Measurements from ENCODE around the gene ASB2.

ASB2 gene

DNA sequence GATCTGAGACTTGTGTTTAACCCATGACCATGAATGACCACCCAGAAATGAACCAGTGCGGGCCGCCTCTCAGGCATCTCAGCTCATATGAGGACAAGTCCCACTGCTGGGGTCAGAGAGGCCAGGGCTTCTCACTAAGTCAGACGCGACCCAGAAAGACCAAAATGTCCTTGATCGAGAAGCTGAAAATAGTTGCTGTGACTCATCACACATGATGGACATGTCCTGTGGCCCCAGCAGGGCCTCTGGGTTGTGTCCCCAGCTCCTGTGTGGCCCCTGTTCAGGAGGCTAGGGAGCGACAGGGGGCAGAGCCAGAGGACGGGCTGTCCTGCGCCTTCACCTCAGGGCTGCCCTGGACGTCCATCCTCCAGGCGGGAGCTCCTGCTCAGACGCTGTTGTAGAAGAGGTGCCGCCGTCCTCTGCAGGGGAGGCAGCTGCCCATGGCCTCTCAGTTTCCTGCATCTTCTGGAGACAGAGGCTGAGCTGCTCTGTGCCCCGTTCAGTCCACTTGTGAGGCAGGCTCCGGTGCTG lies 78.2 kb downstream of the ASB2 start:
- no peak for DNase-seq

DNA sequence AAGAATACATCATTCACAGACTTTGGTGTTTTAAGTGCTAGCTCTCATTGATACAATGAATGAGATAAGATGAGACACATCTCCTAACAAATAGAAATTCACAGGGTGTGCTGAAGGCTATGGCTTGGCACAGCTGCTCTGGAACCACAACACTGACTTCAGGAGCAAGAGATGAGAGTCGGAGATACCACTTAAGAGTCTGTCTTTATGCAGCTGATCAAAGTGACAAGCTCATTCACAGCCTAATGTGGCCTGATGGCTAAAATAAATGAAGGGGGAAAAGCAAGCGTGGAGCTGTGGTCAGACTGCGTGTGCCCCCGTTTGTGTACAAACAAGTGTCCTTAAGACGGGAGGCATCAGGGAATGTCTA lies 78.9 kb downstream of the ASB2 start:
- DNase-seq = no peak

DNA sequence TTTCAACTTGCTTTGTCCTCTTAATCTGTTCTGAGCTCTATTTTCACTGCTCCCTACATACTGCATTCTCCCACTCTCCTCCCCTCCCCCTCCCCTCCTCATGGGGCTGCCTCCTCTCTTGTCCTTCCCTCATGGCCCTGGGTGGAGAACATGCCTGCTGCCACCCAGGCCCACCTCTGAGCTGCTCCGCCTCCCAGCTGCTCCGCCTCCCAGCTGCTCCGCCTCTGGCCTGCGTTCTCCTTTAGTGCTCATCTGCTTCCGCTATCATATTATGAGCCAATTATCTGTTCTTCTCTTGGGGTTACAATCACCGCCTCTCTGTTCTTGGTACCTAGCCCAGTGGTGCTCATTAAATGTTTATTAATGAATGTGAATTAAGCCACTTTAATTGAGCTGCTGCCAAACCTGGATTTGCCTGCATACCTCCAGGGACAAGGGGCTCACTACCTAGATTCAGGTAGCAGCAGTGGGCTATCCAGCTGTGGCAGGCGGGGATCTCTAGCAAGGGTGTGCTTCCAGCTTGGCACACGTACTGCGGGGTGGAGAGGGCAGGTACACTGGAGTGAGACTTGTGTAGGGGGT lies 81.3 kb downstream of the ASB2 start:
- no peak for DNase-seq

DNA sequence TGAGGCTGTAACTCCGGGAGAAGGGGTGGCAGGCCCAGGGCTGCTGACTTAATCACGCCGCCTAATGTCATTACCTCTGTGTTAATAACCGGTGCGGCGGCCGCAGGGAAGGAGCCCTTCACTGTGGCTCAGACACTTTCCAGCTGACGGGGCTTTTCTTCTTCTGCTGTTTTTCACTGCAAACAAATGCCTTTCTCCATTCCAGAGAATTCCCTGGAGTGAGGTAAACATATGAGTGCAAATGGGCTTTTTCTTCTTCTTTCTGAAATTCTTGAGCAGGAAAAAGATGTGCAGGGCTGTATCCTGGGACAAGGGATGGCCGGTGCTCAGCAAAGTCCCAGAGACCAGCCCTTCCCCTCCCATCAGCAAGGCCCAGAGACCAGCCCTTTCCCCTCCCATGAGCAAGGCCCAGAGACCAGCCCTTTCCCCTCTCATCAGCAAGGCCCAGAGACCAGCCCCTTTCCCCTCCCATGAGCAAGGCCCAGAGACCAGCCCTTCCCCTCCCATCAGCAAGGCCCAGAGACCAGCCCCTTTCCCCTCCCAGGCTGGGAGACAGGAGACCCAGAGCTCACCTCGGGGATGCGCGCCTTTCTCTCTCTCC lies 82.6 kb downstream of the ASB2 start:
- no peak for DNase-seq

DNA sequence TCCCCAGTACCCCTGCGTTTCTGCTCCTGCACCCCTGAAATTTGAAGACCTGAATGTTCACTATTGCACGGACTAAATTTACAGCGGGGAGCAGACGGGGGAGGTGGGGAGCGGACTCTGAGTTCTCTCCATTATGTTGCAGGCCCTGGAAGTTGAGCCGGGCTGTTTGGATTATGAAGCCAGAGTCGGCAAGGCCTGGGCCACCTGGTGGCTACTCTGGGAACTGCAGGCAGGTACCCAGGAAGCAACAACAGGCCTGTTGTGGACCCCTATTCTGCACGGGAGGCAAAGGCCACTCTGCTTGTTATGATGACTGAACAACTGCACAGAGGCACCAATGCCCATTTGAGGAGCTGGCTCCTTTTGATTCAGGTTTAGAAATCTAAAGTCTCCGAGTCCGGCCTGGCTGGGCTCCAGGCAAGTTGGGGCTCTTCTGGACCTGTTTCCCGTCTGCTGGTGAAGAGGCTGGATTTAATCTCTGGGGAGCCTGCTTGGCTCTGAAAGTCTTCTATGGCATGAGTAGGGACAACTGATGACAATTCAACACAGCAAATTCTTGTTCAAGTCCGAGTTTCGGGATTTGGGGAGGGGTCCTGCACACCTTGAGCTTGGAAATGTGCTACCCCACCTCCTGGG lies 83.3 kb downstream of the ASB2 start:
- peak; percentile 59 for DNase-seq

DNA sequence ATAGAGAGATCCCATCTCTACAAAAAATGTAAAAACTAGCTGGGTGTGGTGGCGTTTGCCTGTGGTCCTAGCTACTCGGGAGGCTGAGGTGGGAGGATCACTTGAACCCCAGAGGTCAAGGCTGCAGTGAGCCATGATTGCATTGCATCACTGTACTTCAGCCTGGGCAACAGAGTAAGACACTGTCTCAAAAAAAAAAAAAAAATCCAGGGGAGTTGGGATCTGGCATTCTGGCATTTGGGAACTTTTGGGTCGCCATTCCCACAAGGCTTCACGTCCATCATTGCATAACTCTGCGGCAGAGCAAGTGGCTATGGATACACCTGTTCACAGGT lies 83.9 kb downstream of the ASB2 start:
- DNase-seq = no peak

DNA sequence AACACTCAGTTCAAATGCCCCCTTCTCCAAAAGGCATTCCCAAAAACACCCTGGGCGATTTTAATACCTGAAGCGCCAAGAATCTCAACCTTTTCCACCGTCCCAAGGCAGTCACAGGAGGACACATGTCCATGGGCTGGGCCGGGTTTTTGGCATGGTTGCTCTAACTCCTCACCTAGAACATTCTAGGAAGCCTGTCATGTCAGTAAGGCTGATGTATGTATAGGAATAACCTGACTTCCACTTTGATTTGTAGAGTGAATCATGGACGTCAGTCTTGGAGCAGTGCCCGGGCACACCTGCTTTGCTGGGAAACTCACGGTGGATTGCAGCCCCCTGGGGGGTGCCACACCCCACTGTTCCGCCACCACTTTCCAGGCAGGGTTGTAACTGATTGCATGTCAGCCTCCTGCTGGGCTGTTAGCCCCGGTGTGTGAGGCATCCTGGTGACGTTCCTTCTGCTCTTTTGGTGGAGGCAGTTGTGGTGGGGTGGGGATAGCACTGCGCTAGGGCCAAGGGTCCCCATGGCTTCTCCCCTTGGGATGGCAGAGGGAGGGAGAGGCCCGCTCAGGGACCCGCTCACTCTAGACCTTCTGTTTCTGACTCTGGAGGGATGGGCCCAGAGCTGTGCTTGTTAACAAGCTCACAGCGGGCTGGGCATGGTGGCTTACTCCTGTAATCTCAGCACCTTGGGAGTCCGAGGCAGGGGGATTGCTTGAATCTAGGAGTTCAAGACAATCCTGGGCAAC lies 84.4 kb downstream of the ASB2 start:
- no peak for DNase-seq

DNA sequence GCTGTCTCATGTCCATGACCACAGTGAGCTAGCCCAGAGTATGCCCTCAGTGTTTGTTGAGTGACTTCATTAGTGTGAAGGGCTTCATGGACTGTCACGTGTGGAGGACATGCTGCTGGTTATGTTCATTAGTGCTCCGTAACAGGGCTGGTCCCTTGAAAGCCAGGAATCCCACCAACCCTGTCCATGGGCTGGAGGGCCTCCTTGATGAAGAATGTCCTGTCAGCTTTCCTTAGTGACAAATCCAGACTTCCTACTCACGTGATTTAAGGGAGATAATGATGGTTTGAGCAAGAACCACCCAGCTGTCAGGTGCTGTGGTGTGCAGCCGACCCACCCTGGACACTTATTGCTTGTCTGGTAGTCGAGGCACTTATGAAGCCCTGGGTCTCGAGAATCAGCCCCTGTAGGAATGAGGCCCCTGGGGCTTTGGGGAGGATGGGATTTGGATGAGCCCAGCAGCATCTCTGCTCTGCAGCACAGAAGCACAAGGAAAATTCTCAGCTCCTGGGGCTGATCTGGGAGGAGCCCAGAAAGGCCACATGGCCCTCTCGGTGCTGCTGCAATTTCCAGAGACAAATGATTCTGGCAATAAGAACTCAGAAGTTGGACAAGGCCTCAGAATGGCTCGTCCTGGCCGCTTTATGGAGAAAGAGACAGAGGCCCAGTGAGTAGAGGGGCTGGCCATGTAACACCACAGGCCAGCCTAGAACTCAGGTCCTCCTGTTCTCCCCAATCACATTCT lies 86.5 kb downstream of the ASB2 start:
- no peak for DNase-seq

DNA sequence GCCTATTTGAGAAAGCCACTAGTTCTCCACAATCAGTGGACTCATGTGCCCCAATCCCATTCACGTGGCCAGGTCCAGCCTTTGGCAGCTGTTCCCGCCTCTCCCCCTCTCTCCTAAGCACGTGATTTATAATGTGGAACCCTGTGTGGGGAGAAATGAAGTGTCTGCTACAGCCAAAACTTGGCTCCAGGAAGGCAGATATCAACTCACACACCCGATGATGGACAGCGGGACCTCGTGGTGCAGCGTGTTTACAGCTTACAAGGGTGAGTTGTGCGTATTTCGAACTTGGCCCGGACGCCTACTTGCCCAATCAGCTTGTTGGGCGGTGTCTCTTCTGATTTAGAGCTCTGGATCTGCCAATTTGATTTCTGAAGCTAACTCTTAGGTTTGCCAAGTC lies 87.4 kb downstream of the ASB2 start:
- DNase-seq = no peak

DNA sequence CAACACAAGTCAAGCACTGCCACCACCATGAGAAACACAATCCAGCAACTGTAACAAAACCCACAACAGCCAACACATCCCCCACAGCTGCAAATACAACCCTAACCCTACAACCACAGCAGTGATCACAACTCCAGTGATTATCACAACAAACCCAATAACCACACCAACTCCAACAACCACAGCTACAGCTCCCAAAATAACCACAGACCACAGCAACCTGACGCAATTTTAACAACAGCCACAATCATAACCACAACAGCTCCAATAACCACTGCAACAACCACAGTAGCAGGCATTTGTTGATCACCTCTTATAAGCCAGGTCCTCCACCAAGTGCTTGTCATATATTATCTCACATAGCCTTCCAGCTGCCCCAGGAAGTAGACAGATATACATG lies 91.4 kb downstream of the ASB2 start:
- DNase-seq = no peak

All from stimulated activated CD4-positive, alpha-beta T cell treated with anti-CD3 and anti-CD28 coated beads, Interleukin-1b, Interleukin-23, amount 100 ng/mL, for 48 hours (primary cell).